Activated naive CD4-positive, alpha-beta T cell treated with anti-CD3 and anti-CD28 coated beads, Interleukin-2, amount 50 U/mL, for 72 hours (primary cell): Measurements from ENCODE around the gene ANK3. TPM values are rescaled to one million over a fixed set of nuclear protein-coding genes. Genes with fewer than 3 reads are reported as not detected.

Experiments
- ATAC-seq, 2 donors: fragments of 150-1000 bp; cut with Tn5 transposase; 2 replicates each; pipeline ENCODE4 v1.10.0; 2021; ENCODE audit warnings: mild to moderate bottlenecking in 2 of 2, moderate library complexity in 2 of 2
- DNase-seq, 2 donors: peaks; one replicate each; pipeline ENCODE4 v3.0.0; 2021 to 2022; ENCODE audit warnings: low spot score in 2 of 2
- H3K27ac Mint-ChIP-seq, 2 donors: one replicate each; pipeline ENCODE4 v1.8.0; 2022; ENCODE audit warnings: mild to moderate bottlenecking in 2 of 2, mixed read lengths in 2 of 2
- H3K36me3 Mint-ChIP-seq, 2 donors: one replicate each; pipeline ENCODE4 v1.8.0; 2022; ENCODE audit warnings: mixed read lengths in 2 of 2
- H3K9me3 Mint-ChIP-seq, 2 donors: one replicate each; pipeline ENCODE4 v1.8.0; 2022; ENCODE audit warnings: mixed read lengths in 2 of 2
- total RNA-seq, 2 donors: library from RNA; stranded (reverse); gene quantifications; one replicate each; pipeline ENCODE4 v1.2.3, GENCODE V29; 2022

ANK3 gene
- total RNA-seq, 2 donors from 2014 or later, result 50.5 to 53.7 TPM

DNA sequence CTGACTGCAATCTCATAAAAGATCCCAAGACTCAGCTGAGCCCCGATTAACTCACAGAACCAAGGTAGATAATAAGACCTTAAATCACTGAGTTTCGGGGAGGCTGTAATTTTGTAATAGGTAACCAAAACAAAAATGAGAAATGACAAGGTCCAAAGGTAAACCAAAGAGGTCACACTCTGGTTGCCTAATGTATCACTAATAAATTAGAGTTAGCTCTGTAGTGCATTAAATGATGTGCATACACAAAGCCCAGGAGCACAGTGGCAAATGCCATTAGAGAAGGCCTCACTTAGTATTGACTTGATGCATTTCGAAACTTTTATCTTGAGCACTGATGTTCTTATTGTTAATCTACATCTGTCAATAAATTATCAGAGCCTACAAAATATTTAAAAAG is 245.6 kb downstream of the ANK3 start:
- Mint-ChIP-seq H3K27ac (no peak overlapping the region), H3K36me3 (peaks cover 0 to 5% of the 10 kb centered on the region in 2 donors), H3K9me3 (peaks cover 0 to 4% of the 10 kb centered on the region in 2 donors)
- DNase-seq (no peak), ATAC-seq (no peak)

DNA sequence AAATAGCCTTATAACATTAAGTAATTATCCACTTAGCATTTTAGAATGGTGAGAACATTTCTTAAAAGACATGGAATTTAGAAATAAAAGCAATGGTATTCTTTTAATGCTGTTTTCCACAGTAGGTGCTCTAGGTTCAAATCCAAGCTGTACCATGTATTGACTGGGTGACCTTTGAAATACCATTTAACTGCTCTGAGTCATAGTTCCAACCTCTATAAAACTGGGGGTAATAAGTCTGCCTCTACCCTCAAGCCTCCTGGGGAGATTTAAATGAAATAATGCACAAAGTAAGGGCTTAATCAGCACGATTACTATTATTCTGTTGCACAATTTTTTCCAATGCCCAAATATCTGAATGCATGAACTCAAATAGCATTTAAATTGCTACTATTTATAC is 246.9 kb downstream of the ANK3 start:
- DNase-seq (no peak), ATAC-seq (no peak)
- peaks cover 0 to 5% of the 10 kb centered on the region in 2 donors for H3K36me3 Mint-ChIP-seq
- H3K27ac Mint-ChIP-seq, result no peak overlapping the region
- peaks cover 0 to 4% of the 10 kb centered on the region in 2 donors for H3K9me3 Mint-ChIP-seq

DNA sequence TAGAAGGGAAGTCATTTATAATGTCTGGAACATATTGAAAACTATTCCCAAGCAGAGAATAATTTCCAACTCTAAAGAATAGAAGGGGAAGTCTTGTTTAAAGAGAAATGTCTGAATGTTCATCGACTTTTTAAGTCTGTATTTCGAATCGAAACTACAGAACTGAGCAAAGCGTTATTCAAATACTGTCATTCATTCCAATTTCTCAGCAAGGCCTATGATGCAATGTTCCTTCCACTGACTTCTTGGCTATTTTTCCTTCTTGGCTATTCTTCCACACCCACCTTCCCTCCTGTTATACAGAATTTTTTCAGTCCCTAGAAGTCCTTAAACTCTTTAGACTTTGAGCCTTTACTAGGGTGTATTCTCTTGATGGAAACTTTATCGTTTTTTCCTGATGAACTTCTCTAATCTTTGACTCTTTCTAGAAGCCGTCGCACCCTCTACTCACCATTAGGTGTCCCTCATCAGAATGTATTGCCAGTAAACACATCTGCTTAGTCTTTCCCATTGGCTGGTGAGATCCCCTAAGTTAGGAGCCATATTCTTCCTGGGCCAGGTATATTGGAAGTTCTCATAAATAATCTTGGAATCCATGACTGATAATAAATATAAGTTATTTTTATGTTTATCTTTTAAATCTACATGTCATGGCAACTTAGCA is 247.6 kb downstream of the ANK3 start:
- Mint-ChIP-seq H3K27ac (no peak overlapping the region), H3K36me3 (peaks cover 0 to 5% of the 10 kb centered on the region in 2 donors), H3K9me3 (peaks cover 0 to 4% of the 10 kb centered on the region in 2 donors)
- ATAC-seq (no peak), DNase-seq (no peak)

DNA sequence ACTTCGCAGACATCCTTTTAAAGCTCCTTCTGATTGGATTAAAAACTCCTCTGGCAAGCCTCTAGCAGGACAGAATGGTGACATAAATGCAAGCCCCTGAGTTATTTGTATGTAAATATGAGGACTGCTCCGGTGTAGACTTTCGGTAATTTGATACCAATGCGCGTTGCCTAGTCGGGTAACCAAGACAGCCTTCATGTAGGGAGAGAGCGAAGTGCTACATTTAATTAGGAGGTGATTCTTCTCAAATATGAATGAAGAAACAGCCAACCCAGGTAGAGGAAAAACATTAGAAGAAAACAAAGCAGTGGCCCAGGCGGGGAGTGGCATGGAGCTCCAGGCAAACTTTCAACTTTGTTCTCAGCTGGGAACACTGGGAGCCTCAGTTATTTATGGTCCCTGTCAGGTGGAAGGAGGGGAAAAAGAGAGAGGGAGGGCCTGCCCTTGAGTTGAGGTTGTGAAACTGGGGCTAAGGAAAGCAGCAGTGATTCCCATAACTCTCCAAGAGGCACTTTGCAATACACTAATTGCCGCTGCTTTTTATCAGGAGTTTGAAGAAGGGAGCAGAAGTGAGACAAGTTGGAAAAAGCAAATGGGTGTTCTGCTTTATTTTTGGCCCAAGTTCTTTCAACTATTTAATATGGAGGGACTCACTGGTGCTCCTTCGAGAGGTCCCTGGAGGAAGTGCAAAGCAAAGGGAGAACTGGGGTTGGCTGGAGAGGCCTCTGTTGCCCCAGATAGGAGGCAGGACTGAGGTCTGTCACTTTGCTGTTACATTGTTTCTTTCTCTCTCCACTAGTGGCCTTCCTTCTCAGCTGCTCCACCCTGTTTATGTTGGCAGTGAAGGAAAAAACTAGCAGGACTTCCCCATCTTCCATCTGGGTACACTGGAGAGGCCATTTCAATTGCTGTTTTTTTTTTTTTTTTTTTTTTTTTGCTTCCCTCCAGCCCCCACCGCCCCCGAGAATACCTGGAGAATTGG is 248.7 kb downstream of the ANK3 start:
- H3K9me3 Mint-ChIP-seq, result peaks cover 0 to 4% of the 10 kb centered on the region in 2 donors
- no peak for DNase-seq
- peaks cover 0 to 5% of the 10 kb centered on the region in 2 donors for H3K36me3 Mint-ChIP-seq
- no peak overlapping the region for H3K27ac Mint-ChIP-seq
- ATAC-seq, result no peak

DNA sequence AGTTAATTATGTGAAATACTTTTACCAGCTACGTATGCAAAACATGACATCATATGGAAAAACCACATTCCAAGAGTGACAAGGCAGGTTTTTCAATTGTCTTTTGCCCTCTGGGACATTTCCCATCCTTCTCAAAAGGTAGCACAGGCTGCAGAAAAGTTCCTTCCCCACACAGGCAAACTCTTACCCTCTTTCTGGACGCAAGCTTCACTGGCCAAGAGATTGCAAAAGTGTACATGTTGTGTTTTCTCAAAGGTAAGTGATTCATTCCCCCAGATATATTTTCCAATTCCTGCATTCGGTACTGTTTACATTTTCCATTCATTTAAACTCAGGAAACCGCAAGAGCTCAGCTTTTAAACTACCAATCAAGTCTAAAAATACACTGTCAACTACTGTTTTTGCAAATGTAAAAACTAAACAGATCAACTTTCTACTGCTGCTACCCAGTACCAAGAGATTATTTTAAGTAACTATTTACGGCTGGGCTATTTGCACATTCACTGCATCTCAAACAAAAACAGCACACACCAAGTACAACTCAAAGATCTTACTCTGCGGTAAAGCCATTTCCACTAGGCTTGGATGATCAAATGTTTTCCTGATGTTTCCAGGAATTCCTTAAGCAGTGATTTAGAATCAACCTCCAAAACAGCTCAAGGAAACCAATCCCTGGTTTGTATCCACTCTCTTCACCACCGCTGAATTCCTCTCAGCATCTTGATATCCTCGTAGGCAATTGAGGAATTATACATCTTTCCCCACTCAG is 249.7 kb downstream of the ANK3 start:
- DNase-seq, result no peak
- H3K27ac Mint-ChIP-seq, result no peak overlapping the region
- H3K9me3 Mint-ChIP-seq, result peaks cover 0 to 4% of the 10 kb centered on the region in 2 donors
- ATAC-seq, result peak in 1 of 2 donors; percentile 44
- H3K36me3 Mint-ChIP-seq, result peaks cover 0 to 7% of the 10 kb centered on the region in 2 donors

DNA sequence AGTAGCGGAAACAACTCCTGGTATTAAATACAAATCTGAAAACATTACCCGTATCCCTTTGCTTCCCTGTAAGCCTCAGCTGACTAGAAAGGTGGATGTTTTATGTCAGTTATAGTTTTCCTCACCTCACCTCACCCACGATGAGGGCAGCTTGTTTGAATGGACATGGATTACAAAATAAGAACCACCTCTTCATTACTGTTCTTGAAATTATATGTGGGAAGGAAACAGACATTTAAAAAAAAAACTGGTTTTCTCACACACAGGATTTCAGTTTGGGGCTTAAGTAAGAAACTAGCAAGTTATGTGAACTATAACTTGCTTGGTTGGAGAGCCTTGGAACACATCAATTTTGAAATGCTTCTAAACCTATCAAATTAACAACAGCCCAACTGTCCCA is 250.4 kb downstream of the ANK3 start:
- no peak overlapping the region for H3K27ac Mint-ChIP-seq
- H3K9me3 Mint-ChIP-seq, result peaks cover 0 to 4% of the 10 kb centered on the region in 2 donors
- DNase-seq, result no peak
- H3K36me3 Mint-ChIP-seq, result peaks cover 0 to 12% of the 10 kb centered on the region in 2 donors
- no peak for ATAC-seq

DNA sequence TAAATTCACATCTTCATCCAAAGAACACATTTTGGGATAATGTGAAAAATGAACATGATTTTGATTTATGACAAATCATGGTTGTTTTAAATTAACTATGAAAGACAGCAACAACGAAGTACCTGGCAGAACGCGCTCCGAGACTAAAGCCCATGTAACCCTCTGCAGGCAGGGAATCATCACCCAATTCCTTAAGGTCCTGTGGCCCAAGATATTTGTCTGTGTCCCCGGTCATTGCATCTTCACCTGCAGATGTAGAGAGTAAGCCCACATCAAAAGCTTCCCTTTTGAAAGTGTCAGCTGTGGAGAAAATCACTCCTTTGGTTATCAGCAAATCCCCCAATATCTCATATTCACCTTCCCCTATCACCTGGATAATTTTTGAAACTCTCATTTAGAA is 250.8 kb downstream of the ANK3 start:
- H3K36me3 Mint-ChIP-seq, result peaks cover 0 to 11% of the 10 kb centered on the region in 2 donors
- ATAC-seq (no peak), DNase-seq (no peak)
- H3K27ac Mint-ChIP-seq, result no peak overlapping the region
- H3K9me3 Mint-ChIP-seq, result peaks cover 0 to 3% of the 10 kb centered on the region in 2 donors

DNA sequence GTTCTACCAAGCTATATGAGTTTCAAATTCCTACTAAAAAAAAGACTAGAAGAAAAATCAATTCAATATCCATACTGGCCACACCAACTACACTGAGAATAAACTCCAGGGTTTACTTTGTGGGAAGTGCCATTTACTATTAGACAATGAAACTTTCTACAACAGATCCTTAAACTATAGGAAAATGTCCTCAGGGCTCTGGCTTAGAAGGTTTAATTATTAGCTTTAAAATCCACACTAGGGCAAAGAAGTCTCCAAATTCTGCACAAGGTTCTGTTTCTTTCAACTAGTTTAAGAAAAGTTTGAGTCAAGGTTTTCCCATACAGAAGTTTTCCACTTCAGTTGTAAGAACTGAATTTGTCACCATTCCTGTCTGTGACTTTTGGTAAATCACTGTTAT is 251.6 kb downstream of the ANK3 start:
- H3K36me3 Mint-ChIP-seq, result peaks cover 0 to 7% of the 10 kb centered on the region in 2 donors
- no peaks in the 10 kb centered on the region for H3K9me3 Mint-ChIP-seq
- H3K27ac Mint-ChIP-seq, result no peak overlapping the region
- DNase-seq, result no peak
- ATAC-seq, result no peak

DNA sequence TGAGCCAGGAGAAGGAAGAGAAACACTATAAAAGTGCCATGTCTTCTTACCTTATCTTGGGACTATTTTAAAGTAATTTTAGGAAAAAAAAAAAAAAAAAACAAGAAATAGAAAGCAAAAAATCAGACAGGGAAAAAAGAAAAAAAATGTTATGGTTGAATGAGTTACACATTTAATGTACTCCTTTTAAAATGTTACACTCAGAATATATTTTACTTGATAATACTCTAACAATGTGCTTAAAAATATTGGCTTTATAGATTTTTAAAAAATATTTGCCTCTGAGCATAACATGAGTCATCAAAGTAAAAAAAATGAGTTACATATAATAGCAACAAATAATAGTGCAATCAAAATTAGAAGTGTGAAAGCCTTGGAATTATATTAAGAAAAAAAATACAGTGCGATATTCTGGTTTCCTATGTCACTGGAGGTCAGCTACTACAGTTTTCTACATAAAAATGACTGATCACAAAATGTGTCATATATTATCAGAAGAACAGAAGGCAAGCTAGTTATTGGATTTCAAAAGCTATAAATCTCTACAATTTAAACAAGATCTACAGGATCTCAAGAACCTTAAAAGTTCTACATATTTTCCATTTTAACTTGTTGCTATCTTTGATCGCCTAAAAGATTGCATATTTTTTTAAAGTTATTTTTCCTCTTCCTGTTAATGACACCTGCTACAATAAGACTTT is 252.2 kb downstream of the ANK3 start:
- Mint-ChIP-seq H3K27ac (no peak overlapping the region), H3K36me3 (peaks cover 0 to 7% of the 10 kb centered on the region in 2 donors), H3K9me3 (no peaks in the 10 kb centered on the region)
- DNase-seq, result no peak
- no peak for ATAC-seq

DNA sequence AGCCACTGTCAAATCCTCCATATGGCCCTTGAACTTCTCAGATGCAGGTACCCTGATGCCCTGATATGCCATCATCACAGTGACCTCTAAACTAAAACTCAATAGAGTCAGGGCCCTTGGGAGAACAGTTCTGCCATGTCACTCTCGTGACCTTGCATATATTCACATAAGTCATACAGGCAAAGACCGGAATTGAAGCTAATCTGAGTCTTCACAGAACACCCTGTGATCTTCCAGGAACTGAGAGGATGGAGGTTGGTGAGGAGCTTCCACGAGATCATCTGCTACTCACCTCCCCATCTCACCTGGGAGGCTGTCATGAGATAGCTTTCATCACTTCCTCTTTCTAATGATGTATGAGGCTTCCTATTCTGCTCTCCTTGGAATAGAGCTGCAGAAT is 254.7 kb downstream of the ANK3 start:
- Mint-ChIP-seq H3K27ac (peak overlapping the region in 1 of 2 donors; percentile 44), H3K36me3 (peaks cover 5 to 16% of the 10 kb centered on the region in 2 donors), H3K9me3 (no peaks in the 10 kb centered on the region)
- DNase-seq (no peak), ATAC-seq (no peak)

DNA sequence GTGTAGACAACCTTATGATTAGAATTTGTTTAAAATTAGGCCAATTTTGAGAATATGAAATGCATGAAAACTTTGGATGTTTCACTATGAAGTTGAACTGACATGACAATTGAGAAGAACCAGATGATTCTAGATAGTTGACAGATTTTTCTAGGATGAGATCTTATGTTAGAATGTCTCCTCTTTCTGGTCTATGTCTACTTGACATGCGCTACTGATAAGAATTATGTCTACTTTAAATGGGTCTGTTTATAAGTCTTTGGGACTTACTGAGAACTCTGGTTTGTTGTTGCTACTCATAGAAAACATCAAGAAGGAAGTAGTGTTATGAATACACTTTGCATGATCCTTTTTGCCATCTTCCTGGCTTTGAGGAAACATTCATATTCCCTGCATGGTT is 255.1 kb downstream of the ANK3 start:
- no peaks in the 10 kb centered on the region for H3K9me3 Mint-ChIP-seq
- H3K27ac Mint-ChIP-seq, result peak overlapping the region in 1 of 2 donors; percentile 44
- DNase-seq (no peak), ATAC-seq (no peak)
- H3K36me3 Mint-ChIP-seq, result peaks cover 5 to 16% of the 10 kb centered on the region in 2 donors

DNA sequence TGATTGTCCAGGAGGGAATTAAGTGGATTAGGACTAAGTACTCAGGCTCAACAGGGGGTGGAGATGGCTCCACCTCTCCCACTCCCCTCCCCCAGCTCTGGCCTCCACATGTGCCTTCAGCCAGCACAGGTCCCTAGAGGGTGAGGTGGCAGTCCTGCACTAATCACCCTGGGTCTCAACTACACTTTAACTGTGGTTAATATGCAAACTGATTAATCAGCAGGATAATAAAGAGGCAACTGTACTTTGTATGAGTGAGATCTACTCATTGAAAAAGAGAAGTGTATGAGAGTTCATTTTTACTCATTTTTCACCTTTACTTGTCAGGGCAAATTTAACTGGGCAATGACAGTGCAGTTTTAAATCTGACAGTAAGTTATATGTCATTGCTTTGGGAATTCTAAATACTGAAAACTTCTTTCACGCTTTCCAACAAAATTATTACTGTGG is 259.5 kb downstream of the ANK3 start:
- DNase-seq, result no peak
- H3K9me3 Mint-ChIP-seq, result no peaks in the 10 kb centered on the region
- H3K36me3 Mint-ChIP-seq, result peaks cover 5 to 15% of the 10 kb centered on the region in 2 donors

DNA sequence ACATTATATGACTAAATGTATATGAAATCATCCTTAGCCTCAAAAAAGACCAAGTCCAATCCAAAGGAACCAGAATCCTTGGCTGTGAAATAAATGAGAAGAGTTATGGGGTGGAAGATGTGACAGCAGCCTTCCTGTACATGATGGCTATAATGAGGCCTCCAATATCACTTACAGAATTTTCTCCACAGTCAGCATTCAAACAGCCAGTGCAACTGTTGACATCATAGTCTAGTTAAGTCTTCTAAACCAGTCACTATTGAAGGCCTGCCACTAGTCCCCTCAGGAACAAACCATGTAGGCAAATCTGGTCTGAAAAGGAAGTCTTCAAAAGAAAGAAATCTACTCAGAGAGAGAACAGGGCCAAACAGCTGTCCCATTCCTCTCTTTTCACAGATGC is 263.8 kb downstream of the ANK3 start:
- DNase-seq (no peak), ATAC-seq (no peak)
- Mint-ChIP-seq H3K27ac (no peak overlapping the region), H3K9me3 (peaks cover 0 to 3% of the 10 kb centered on the region in 2 donors), H3K36me3 (no peaks in the 10 kb centered on the region)

More for the DNA sequence above, 259.5 kb downstream of the ANK3 start:
- H3K27ac Mint-ChIP-seq, result peak overlapping the region in 1 of 2 donors; percentile 14
- no peak for ATAC-seq

DNA sequence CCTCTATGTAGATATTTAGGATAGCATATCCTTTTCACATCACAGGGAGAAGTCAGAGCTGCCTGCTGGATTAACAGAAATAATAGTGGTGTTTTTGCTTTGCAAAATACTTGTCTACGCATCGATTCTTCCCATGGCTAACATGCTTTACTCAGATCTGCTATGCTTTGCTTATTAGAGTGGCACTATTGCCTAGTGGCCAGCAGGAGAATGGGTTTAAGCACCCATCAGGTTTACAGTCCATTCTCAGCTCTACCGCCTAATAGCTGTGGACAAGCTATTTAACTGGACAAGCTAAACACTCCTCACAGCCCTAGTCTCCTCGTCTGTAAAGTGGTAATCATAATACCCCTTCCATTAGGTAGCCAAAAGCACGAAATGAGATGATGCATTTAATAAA is 265.1 kb downstream of the ANK3 start:
- no peak overlapping the region for H3K27ac Mint-ChIP-seq
- peaks cover 0 to 5% of the 10 kb centered on the region in 2 donors for H3K9me3 Mint-ChIP-seq
- peaks cover 0 to 4% of the 10 kb centered on the region in 2 donors for H3K36me3 Mint-ChIP-seq
- no peak for ATAC-seq
- no peak for DNase-seq

DNA sequence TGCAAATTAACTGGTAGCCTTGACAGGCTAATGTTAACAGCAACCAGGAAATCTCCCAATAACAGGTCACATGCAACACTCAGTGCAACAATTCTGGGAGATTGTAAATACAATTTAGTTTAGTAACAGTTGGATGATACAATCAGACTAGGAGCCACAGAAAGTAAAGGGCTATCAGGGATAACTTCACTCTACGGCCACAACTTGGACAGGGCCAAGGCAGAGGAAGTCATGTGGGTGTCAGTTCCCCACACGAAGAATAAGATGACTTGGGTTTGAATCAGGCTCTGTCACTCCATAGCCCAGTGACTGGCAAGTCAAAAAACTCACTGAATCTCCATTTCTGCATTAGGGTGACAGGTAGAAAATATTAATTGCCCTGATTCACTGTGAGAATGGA is 266.0 kb downstream of the ANK3 start:
- Mint-ChIP-seq H3K27ac (no peak overlapping the region), H3K36me3 (peaks cover 0 to 4% of the 10 kb centered on the region in 2 donors), H3K9me3 (peaks cover 0 to 5% of the 10 kb centered on the region in 2 donors)
- DNase-seq (no peak), ATAC-seq (no peak)

DNA sequence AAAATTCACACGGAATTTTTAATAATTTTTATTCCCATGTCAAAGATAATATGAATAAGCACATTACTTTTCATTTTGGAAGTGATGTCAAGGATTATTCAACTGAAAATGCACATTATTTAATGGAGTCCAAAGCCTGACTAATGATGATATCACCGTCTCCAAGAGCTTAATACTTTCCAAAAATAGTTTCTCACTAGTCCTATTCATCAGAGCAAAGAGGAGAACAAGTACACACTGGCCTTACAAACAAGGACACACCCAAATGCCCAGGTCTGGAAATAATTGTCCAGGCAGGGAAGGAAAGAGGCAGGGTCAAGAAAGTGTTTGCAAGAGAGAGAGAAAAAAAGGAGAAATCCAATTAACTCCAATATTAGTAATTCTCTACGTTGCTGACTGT is 266.5 kb downstream of the ANK3 start:
- ATAC-seq (no peak), DNase-seq (no peak)
- Mint-ChIP-seq H3K36me3 (peaks cover 0 to 4% of the 10 kb centered on the region in 2 donors), H3K27ac (no peak overlapping the region), H3K9me3 (peaks cover 0 to 5% of the 10 kb centered on the region in 2 donors)
